GM19025 (cell line): ENCODE measurements around the gene RPRD1B.

ENCODE experiments used
- ATAC-seq: cut with Tn5 transposase; IDR thresholded peaks from one replicate; pipeline ENCODE4 v1.9.1; 2021; ENCODE audit warnings: mild to moderate bottlenecking, low read depth, moderate library complexity; ENCODE audit not compliant: unreplicated experiment

RPRD1B gene

GRCh38 chr20:38116409-38117165, 83.0 kb downstream of the RPRD1B start:
- no peak for ATAC-seq

- no peak for ATAC-seq
Measured at GRCh38 chr20:38117205-38117604, 83.7 kb downstream of the RPRD1B start.

- no peak for ATAC-seq
Measured at GRCh38 chr20:38117635-38118034, 84.1 kb downstream of the RPRD1B start.

- no peak for ATAC-seq
Measured at GRCh38 chr20:38119446-38119845, 85.9 kb downstream of the RPRD1B start.

GRCh38 chr20:38120625-38120988, 87.1 kb downstream of the RPRD1B start:
- ATAC-seq: no peak

GRCh38 chr20:38121741-38122140, 88.2 kb downstream of the RPRD1B start:
- ATAC-seq: no peak

GRCh38 chr20:38123021-38123587, 89.6 kb downstream of the RPRD1B start:
- no peak for ATAC-seq

- ATAC-seq: no peak
Measured at GRCh38 chr20:38125157-38126056, 91.9 kb downstream of the RPRD1B start.

- no peak for ATAC-seq
Measured at GRCh38 chr20:38126146-38126921, 92.8 kb downstream of the RPRD1B start.

GRCh38 chr20:38126932-38127621, 93.5 kb downstream of the RPRD1B start:
- no peak for ATAC-seq

- no peak for ATAC-seq
Measured at GRCh38 chr20:38127920-38128528, 94.5 kb downstream of the RPRD1B start.

GRCh38 chr20:38128691-38129090, 95.1 kb downstream of the RPRD1B start:
- no peak for ATAC-seq

GRCh38 chr20:38129248-38129865, 95.8 kb downstream of the RPRD1B start:
- no peak for ATAC-seq

GRCh38 chr20:38129893-38130609, 96.5 kb downstream of the RPRD1B start:
- no peak for ATAC-seq

GRCh38 chr20:38130687-38131587, 97.4 kb downstream of the RPRD1B start:
- ATAC-seq: no peak

- no peak for ATAC-seq
Measured at GRCh38 chr20:38131588-38132121, 98.1 kb downstream of the RPRD1B start.

GRCh38 chr20:38132156-38132909, 98.8 kb downstream of the RPRD1B start:
- ATAC-seq: no peak
